ENCODE results near the gene VPS72. TPM values are rescaled to one million over a fixed set of nuclear protein-coding genes. Genes with fewer than 3 reads are reported as not detected.
"Not testable (repeated sequence)": the region's sequence is repeated elsewhere in the genome, so short reads cannot be mapped to it uniquely, and the experiment has no call there.

Gene VPS72
- total and polyA plus RNA-seq, 2 donors, result 40.2 to 47.2 TPM

- Histone ChIP-seq H3K27me3 (ENCODE audit: control insufficient read depth in 2 of 2, insufficient read depth in 1 of 2, low read length in 1 of 2) (no peaks in the 10 kb centered on the region), H3K4me1 (ENCODE audit: control insufficient read depth in 2 of 2, insufficient read depth in 2 of 2, low read length in 2 of 2) (peaks cover 2 to 10% of the 10 kb centered on the region in 2 donors), H3K27ac (ENCODE audit: low read depth in 1 of 2, low read length in 1 of 2) (peak overlapping the region in 1 of 2 donors; percentile 17), H3K4me3 (ENCODE audit: low read length in 2 of 2) (no peak overlapping the region), H3K9me3 (ENCODE audit: control insufficient read depth in 2 of 2, insufficient read depth in 1 of 2, low read length in 1 of 2) (no peaks in the 10 kb centered on the region), H3K36me3 (ENCODE audit: control insufficient read depth in 2 of 2, insufficient read depth in 2 of 2, low read length in 1 of 2) (peaks cover 25 to 37% of the 10 kb centered on the region in 2 donors)
- WGBS, result 75% methylated on average over 15 of the region's 15 CpGs
- DNase-seq (ENCODE audit: low read depth in 6 of 9, low spot score in 9 of 9), result peak in 2 of 9 donors; percentile 26 to 34
Measured at GRCh38 chr1:151211972-151212705, 22.1 kb upstream of the VPS72 start.

- H3K36me3 ChIP-seq (ENCODE audit: control insufficient read depth in 2 of 2, insufficient read depth in 2 of 2, low read length in 1 of 2), result peaks cover 31 to 48% of the 10 kb centered on the region in 2 donors
- H3K4me1 ChIP-seq (ENCODE audit: control insufficient read depth in 2 of 2, insufficient read depth in 2 of 2, low read length in 2 of 2), result peaks cover 2 to 10% of the 10 kb centered on the region in 2 donors
- H3K9me3 ChIP-seq (ENCODE audit: control insufficient read depth in 2 of 2, insufficient read depth in 1 of 2, low read length in 1 of 2), result no peaks in the 10 kb centered on the region
- H3K27me3 ChIP-seq (ENCODE audit: control insufficient read depth in 2 of 2, insufficient read depth in 1 of 2, low read length in 1 of 2), result no peaks in the 10 kb centered on the region
- no peak for DNase-seq (ENCODE audit: low read depth in 6 of 9, low spot score in 9 of 9)
- H3K27ac ChIP-seq (ENCODE audit: low read depth in 1 of 2, low read length in 1 of 2), result no peak overlapping the region
- 100% methylated on average over 1 of the region's 1 CpG for WGBS
- no peak overlapping the region for H3K4me3 ChIP-seq (ENCODE audit: low read length in 2 of 2)
Measured at GRCh38 chr1:151210830-151211229, 20.8 kb upstream of the VPS72 start.

GRCh38 chr1:151205381-151205965 lies 15.5 kb upstream of the VPS72 start:
- 98% methylated on average over 12 of the region's 12 CpGs for WGBS

GRCh38 chr1:151199873-151200581 lies 10.0 kb upstream of the VPS72 start:
- peak in 1 of 9 donors; percentile 11 for DNase-seq (ENCODE audit: low read depth in 6 of 9, low spot score in 9 of 9)
- Histone ChIP-seq H3K27me3 (ENCODE audit: control insufficient read depth in 2 of 2, insufficient read depth in 1 of 2, low read length in 1 of 2) (no peaks in the 10 kb centered on the region), H3K27ac (ENCODE audit: low read depth in 1 of 2, low read length in 1 of 2) (peak overlapping the region in 1 of 2 donors; percentile 82), H3K36me3 (ENCODE audit: control insufficient read depth in 2 of 2, insufficient read depth in 2 of 2, low read length in 1 of 2) (peaks cover 16 to 20% of the 10 kb centered on the region in 2 donors), H3K4me3 (ENCODE audit: low read length in 2 of 2) (peak overlapping the region; percentile 86 to 97), H3K9me3 (ENCODE audit: control insufficient read depth in 2 of 2, insufficient read depth in 1 of 2, low read length in 1 of 2) (no peaks in the 10 kb centered on the region), H3K4me1 (ENCODE audit: control insufficient read depth in 2 of 2, insufficient read depth in 2 of 2, low read length in 2 of 2) (peaks cover 6 to 14% of the 10 kb centered on the region in 2 donors)
- WGBS, result 83% methylated on average over 11 of the region's 11 CpGs

More at GRCh38 chr1:151205381-151205965, 15.5 kb upstream of the VPS72 start:
- H3K27me3 ChIP-seq (ENCODE audit: control insufficient read depth in 2 of 2, insufficient read depth in 1 of 2, low read length in 1 of 2); H3K4me3 ChIP-seq (ENCODE audit: low read length in 2 of 2); H3K4me1 ChIP-seq (ENCODE audit: control insufficient read depth in 2 of 2, insufficient read depth in 2 of 2, low read length in 2 of 2); DNase-seq (ENCODE audit: low read depth in 6 of 9, low spot score in 9 of 9); H3K9me3 ChIP-seq (ENCODE audit: control insufficient read depth in 2 of 2, insufficient read depth in 1 of 2, low read length in 1 of 2); H3K27ac ChIP-seq (ENCODE audit: low read depth in 1 of 2, low read length in 1 of 2): not testable (repeated sequence)
- H3K36me3 ChIP-seq (ENCODE audit: control insufficient read depth in 2 of 2, insufficient read depth in 2 of 2, low read length in 1 of 2), result peaks cover 42 to 51% of the 10 kb centered on the region in 2 donors

- DNase-seq (ENCODE audit: low read depth in 6 of 9, low spot score in 9 of 9), result peak; percentile 92 to 99 (median 96)
- Histone ChIP-seq H3K4me1 (ENCODE audit: control insufficient read depth in 2 of 2, insufficient read depth in 2 of 2, low read length in 2 of 2) (peaks cover 6 to 14% of the 10 kb centered on the region in 2 donors), H3K27ac (ENCODE audit: low read depth in 1 of 2, low read length in 1 of 2) (peak within 1 kb of the TSS; percentile 82 to 90), H3K9me3 (ENCODE audit: control insufficient read depth in 2 of 2, insufficient read depth in 1 of 2, low read length in 1 of 2) (no peaks in the 10 kb centered on the region), H3K4me3 (ENCODE audit: low read length in 2 of 2) (peak within 1 kb of the TSS; percentile 86 to 97), H3K36me3 (ENCODE audit: control insufficient read depth in 2 of 2, insufficient read depth in 2 of 2, low read length in 1 of 2) (peaks cover 13 to 15% of the 10 kb centered on the region in 2 donors), H3K27me3 (ENCODE audit: control insufficient read depth in 2 of 2, insufficient read depth in 1 of 2, low read length in 1 of 2) (peaks cover 2 to 5% of the 10 kb centered on the region in 2 donors)
- WGBS, result under 1% methylated on average over 60 of the region's 60 CpGs
Measured at GRCh38 chr1:151198254-151199127, 8.5 kb upstream of the VPS72 start, which contains the start of gene PIP5K1A. PIP5K1A (plus strand) TSS chr1:151198552; CDS start chr1:151198997, 445 bp downstream.

- no peak for DNase-seq (ENCODE audit: low read depth in 6 of 9, low spot score in 9 of 9)
- Histone ChIP-seq H3K27ac (ENCODE audit: low read depth in 1 of 2, low read length in 1 of 2) (peak overlapping the region; percentile 3 to 57), H3K9me3 (ENCODE audit: control insufficient read depth in 2 of 2, insufficient read depth in 1 of 2, low read length in 1 of 2) (no peaks in the 10 kb centered on the region), H3K4me3 (ENCODE audit: low read length in 2 of 2) (peak overlapping the region; percentile 86 to 97), H3K27me3 (ENCODE audit: control insufficient read depth in 2 of 2, insufficient read depth in 1 of 2, low read length in 1 of 2) (peaks cover 2 to 5% of the 10 kb centered on the region in 2 donors), H3K4me1 (ENCODE audit: control insufficient read depth in 2 of 2, insufficient read depth in 2 of 2, low read length in 2 of 2) (peaks cover 6 to 14% of the 10 kb centered on the region in 2 donors), H3K36me3 (ENCODE audit: control insufficient read depth in 2 of 2, insufficient read depth in 2 of 2, low read length in 1 of 2) (peaks cover 7 to 11% of the 10 kb centered on the region in 2 donors)
- 22% methylated on average over 10 of the region's 10 CpGs for WGBS
Measured at GRCh38 chr1:151197863-151198253, 7.9 kb upstream of the VPS72 start.

- DNase-seq (ENCODE audit: low read depth in 6 of 9, low spot score in 9 of 9), result peak in 6 of 9 donors; percentile 39 to 80 (median 49)
- no peaks in the 10 kb centered on the region for H3K36me3 ChIP-seq (ENCODE audit: control insufficient read depth in 2 of 2, insufficient read depth in 2 of 2, low read length in 1 of 2)
- H3K4me3 ChIP-seq (ENCODE audit: low read length in 2 of 2), result no peak overlapping the region
- peaks cover 6 to 14% of the 10 kb centered on the region in 2 donors for H3K4me1 ChIP-seq (ENCODE audit: control insufficient read depth in 2 of 2, insufficient read depth in 2 of 2, low read length in 2 of 2)
- H3K27ac ChIP-seq (ENCODE audit: low read depth in 1 of 2, low read length in 1 of 2), result no peak overlapping the region
- peaks cover 2 to 5% of the 10 kb centered on the region in 2 donors for H3K27me3 ChIP-seq (ENCODE audit: control insufficient read depth in 2 of 2, insufficient read depth in 1 of 2, low read length in 1 of 2)
- 43% methylated on average over 14 of the region's 14 CpGs for WGBS
- no peaks in the 10 kb centered on the region for H3K9me3 ChIP-seq (ENCODE audit: control insufficient read depth in 2 of 2, insufficient read depth in 1 of 2, low read length in 1 of 2)
Measured at GRCh38 chr1:151196292-151196800, 6.3 kb upstream of the VPS72 start.

GRCh38 chr1:151194894-151195594 lies 5.0 kb upstream of the VPS72 start:
- DNase-seq (ENCODE audit: low read depth in 6 of 9, low spot score in 9 of 9); H3K27ac ChIP-seq (ENCODE audit: low read depth in 1 of 2, low read length in 1 of 2); H3K4me3 ChIP-seq (ENCODE audit: low read length in 2 of 2); H3K27me3 ChIP-seq (ENCODE audit: control insufficient read depth in 2 of 2, insufficient read depth in 1 of 2, low read length in 1 of 2); H3K9me3 ChIP-seq (ENCODE audit: control insufficient read depth in 2 of 2, insufficient read depth in 1 of 2, low read length in 1 of 2); H3K36me3 ChIP-seq (ENCODE audit: control insufficient read depth in 2 of 2, insufficient read depth in 2 of 2, low read length in 1 of 2): not testable (repeated sequence)
- H3K4me1 ChIP-seq (ENCODE audit: control insufficient read depth in 2 of 2, insufficient read depth in 2 of 2, low read length in 2 of 2), result peaks cover 5 to 17% of the 10 kb centered on the region in 2 donors
- 92% methylated on average over 17 of the region's 17 CpGs for WGBS
